Esophagus muscularis mucosa (tissue), 3 donors: ENCODE results near the gene OGDH.

Source experiments
- CTCF ChIP-seq, 3 experiments: fragments of 200-600 bp in 2 of 3; fragments of 450-650 bp in 1 of 3; sonication (generic) in 2 of 3; IDR thresholded peaks; one replicate each; pipeline ENCODE4 v1.5.1; 2017 to 2019; ENCODE audit warnings: antibody characterized with exemption in 3 of 3, mild to moderate bottlenecking in 2 of 3, moderate library complexity in 1 of 3
- POLR2A ChIP-seq: fragments of 450-650 bp; IDR thresholded peaks from one replicate; pipeline ENCODE4 v1.6.1; 2017; ENCODE audit warnings: antibody characterized with exemption, moderate library complexity, mild to moderate bottlenecking, low read depth
- POLR2AphosphoS5 ChIP-seq, 2 donors: sonication (generic); formaldehyde crosslinking; IDR thresholded peaks; one replicate each; pipeline ENCODE4 v1.6.1; 2017; ENCODE audit warnings: antibody characterized with exemption in 2 of 2

GRCh38 chr7:44626620-44627019, 20.2 kb downstream of the OGDH start:
- TF ChIP-seq CTCF (IDR thresholded peaks at IDR 0.05) (no peak), POLR2A (no peak), POLR2AphosphoS5 (IDR thresholded peaks at IDR 0.05) (no peak)
